Panc1 (cell line): ENCODE data around the gene PPP1R9A. TPM values are rescaled to one million over a fixed set of nuclear protein-coding genes. Genes with fewer than 3 reads are reported as not detected.

Experiments used
- ATAC-seq: fragments of 200-7000 bp; cut with Tn5 transposase; 2 replicates; pipeline ENCODE4 v1.9.1; 2020; ENCODE audit warnings: mild to moderate bottlenecking, moderate library complexity
- BruUV-seq: library from RNA; stranded (reverse); fragments of 400-500 nt; replicated peaks from 2 replicates; lab custom pipeline; 2021; lab: Mats Ljungman, UMichigan
- CTCF ChIA-PET: fragments of 300-600 bp; sonication (Branson Sonifier 250); formaldehyde crosslinking; loops from one replicate; lab custom pipeline; 2022; ENCODE audit warnings: antibody characterized with exemption; lab: Charles Lee
- POLR2A ChIA-PET: fragments of 300-600 bp; sonication (Branson Sonifier 250); formaldehyde crosslinking; loops from one replicate; lab custom pipeline; 2022; ENCODE audit warnings: antibody characterized with exemption; lab: Charles Lee
- DNase-seq: peaks from one replicate; pipeline ENCODE4 v3.0.0-alpha.2; 2010; ENCODE audit warnings: low read depth, low spot score
- H3K27ac ChIP-seq: 2 replicates; pipeline ENCODE4 v1.5.1; 2011; ENCODE audit warnings: mild to moderate bottlenecking, low read length, inconsistent platforms
- H3K27me3 ChIP-seq: fragments of 200-500 bp; sonication (Bioruptor generic); 2 replicates; pipeline ENCODE4 v1.6.0; 2014; ENCODE audit warnings: low read length, inconsistent platforms; ENCODE audit not compliant: control insufficient read depth, insufficient read depth
- H3K36me3 ChIP-seq: fragments of 200-500 bp; sonication (Bioruptor generic); 2 replicates; pipeline ENCODE4 v1.5.1; 2014; ENCODE audit warnings: inconsistent platforms, mild to moderate bottlenecking, low read length, moderate library complexity; ENCODE audit not compliant: control insufficient read depth, insufficient read depth
- H3K4me1 ChIP-seq: 2 replicates; pipeline ENCODE4 v1.5.1; 2011; ENCODE audit warnings: inconsistent platforms, mild to moderate bottlenecking, low read length, moderate library complexity; ENCODE audit not compliant: control insufficient read depth, insufficient read depth
- H3K4me3 ChIP-seq, 2 experiments: 2 replicates each; pipeline ENCODE4 v1.5.1; 2011 to 2012; ENCODE audit warnings: low read depth in 2 of 2, low read length in 2 of 2, mild to moderate bottlenecking in 2 of 2, inconsistent platforms in 1 of 2, moderate library complexity in 1 of 2
- H3K9me3 ChIP-seq: fragments of 200-500 bp; sonication (Bioruptor generic); 2 replicates; pipeline ENCODE4 v1.5.1; 2014; ENCODE audit warnings: low read depth, mild to moderate bottlenecking, inconsistent platforms, low read length, moderate library complexity; ENCODE audit not compliant: control insufficient read depth, insufficient read depth
- POLR2AphosphoS5 ChIP-seq: IDR thresholded peaks from 2 replicates; pipeline ENCODE4 v1.6.1; 2012; ENCODE audit warnings: mild to moderate bottlenecking, low read depth, low read length, moderate library complexity
- REST ChIP-seq, 2 experiments: IDR thresholded peaks; 2 replicates each; pipeline ENCODE4 v1.6.1; 2011 to 2012; ENCODE audit warnings: low read depth in 2 of 2, control low read depth in 1 of 2, low read length in 1 of 2, mild to moderate bottlenecking in 1 of 2, moderate library complexity in 1 of 2; ENCODE audit not compliant: insufficient read depth in 1 of 2
- SIN3A ChIP-seq: IDR thresholded peaks from 2 replicates; pipeline ENCODE4 v1.6.1; 2012; ENCODE audit warnings: low read depth, mild to moderate bottlenecking, low read length, moderate library complexity, borderline replicate concordance; ENCODE audit not compliant: insufficient read depth
- TCF7L2 ChIP-seq: IDR thresholded peaks from 2 replicates; pipeline ENCODE4 v1.6.1; 2011; ENCODE audit warnings: mild to moderate bottlenecking, low read depth, low read length, inconsistent platforms
- in situ Hi-C: cut with HindIII; loops from 2 replicates; pipeline ENCODE4 v1.10.0; 2016; ENCODE audit warnings: low sequenced_read_pairs, low pct_unique_long_range_greater_than_20kb
- intact Hi-C: fragments of 100-400 bp; cut with micrococcal nuclease; formaldehyde crosslinking; loops from one replicate; pipeline ENCODE4 v1.10.0; 2022; ENCODE audit not compliant: unreplicated experiment
- total RNA-seq: library from RNA; stranded (reverse); gene quantifications from one replicate; pipeline ENCODE4 v1.2.1, GENCODE V29; 2021; ENCODE audit not compliant: unreplicated experiment
- TF ChIP-seq, protein P1 (sequence below): fragments of 450-650 bp; IDR thresholded peaks from 2 replicates; pipeline ENCODE4 v1.5.1; 2017; ENCODE audit warnings: mild to moderate bottlenecking

PPP1R9A gene
- total RNA-seq, 1 experiment from 2014 or later, result 5.0 TPM

GRCh38 chr7:95097291-95097690 lies 189.9 kb downstream of the PPP1R9A start:
- DNase-seq (no peak), ATAC-seq (no peak)
- H3K27me3 ChIP-seq, result no peaks in the 10 kb centered on the region
- no peaks in the 10 kb centered on the region for H3K36me3 ChIP-seq
- no peak for TF ChIP-seq REST (IDR thresholded peaks at IDR 0.05; ENCODE audit: insufficient read depth in 1 of 2, low read depth in 2 of 2, low read length in 1 of 2)
- TF ChIP-seq POLR2AphosphoS5, result no peak
- no peak for TF ChIP-seq TCF7L2
- no peak for TF ChIP-seq SIN3A
- TF ChIP-seq, protein P1, sequence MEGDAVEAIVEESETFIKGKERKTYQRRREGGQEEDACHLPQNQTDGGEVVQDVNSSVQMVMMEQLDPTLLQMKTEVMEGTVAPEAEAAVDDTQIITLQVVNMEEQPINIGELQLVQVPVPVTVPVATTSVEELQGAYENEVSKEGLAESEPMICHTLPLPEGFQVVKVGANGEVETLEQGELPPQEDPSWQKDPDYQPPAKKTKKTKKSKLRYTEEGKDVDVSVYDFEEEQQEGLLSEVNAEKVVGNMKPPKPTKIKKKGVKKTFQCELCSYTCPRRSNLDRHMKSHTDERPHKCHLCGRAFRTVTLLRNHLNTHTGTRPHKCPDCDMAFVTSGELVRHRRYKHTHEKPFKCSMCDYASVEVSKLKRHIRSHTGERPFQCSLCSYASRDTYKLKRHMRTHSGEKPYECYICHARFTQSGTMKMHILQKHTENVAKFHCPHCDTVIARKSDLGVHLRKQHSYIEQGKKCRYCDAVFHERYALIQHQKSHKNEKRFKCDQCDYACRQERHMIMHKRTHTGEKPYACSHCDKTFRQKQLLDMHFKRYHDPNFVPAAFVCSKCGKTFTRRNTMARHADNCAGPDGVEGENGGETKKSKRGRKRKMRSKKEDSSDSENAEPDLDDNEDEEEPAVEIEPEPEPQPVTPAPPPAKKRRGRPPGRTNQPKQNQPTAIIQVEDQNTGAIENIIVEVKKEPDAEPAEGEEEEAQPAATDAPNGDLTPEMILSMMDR, result no peak
- ChIA-PET POLR2A (no interaction called here), CTCF (no interaction called here)
- H3K9me3 ChIP-seq, result no peaks in the 10 kb centered on the region
- no peaks in the 10 kb centered on the region for H3K4me1 ChIP-seq
- in situ Hi-C loops, result no loop called here
- H3K4me3 ChIP-seq, result no peak overlapping the region
- intact Hi-C loops, result no loop called here
- H3K27ac ChIP-seq, result no peak overlapping the region
- BruUV-seq, result no TSS peak

GRCh38 chr7:95097851-95098250 lies 190.5 kb downstream of the PPP1R9A start:
- Histone ChIP-seq H3K36me3 (no peaks in the 10 kb centered on the region), H3K27me3 (no peaks in the 10 kb centered on the region), H3K9me3 (no peaks in the 10 kb centered on the region), H3K27ac (no peak overlapping the region), H3K4me1 (no peaks in the 10 kb centered on the region), H3K4me3 (no peak overlapping the region)
- no TSS peak for BruUV-seq
- TF ChIP-seq SIN3A (no peak), REST (IDR thresholded peaks at IDR 0.05; ENCODE audit: insufficient read depth in 1 of 2, low read depth in 2 of 2, low read length in 1 of 2) (no peak), POLR2AphosphoS5 (no peak), TCF7L2 (no peak)
- TF ChIP-seq, protein P1, result no peak
- POLR2A ChIA-PET, result no interaction called here
- CTCF ChIA-PET, result no interaction called here
- ATAC-seq, result no peak
- in situ Hi-C loops (no loop called here), intact Hi-C loops (no loop called here)
- no peak for DNase-seq
